HepG2 (cell line): ENCODE data around the gene EXOC3L4. TPM values are rescaled to one million over a fixed set of nuclear protein-coding genes. Genes with fewer than 3 reads are reported as not detected.

Experiments used
- ARHGAP35 ChIP-seq: sonication (generic); formaldehyde crosslinking; IDR thresholded peaks from 2 replicates; pipeline ENCODE4 v1.9.0; 2022; ENCODE audit warnings: mild to moderate bottlenecking, inconsistent platforms, moderate library complexity, missing genetic modification reagents, borderline replicate concordance
- ATRX ChIP-seq: sonication (generic); formaldehyde crosslinking; IDR thresholded peaks from 2 replicates; pipeline ENCODE4 v1.4.0; 2020; ENCODE audit warnings: missing genetic modification reagents, borderline replicate concordance
- HDAC2 ChIP-seq: sonication (generic); formaldehyde crosslinking; IDR thresholded peaks from 2 replicates; pipeline ENCODE4 v1.4.0; 2020; ENCODE audit warnings: missing genetic modification reagents
- JUN ChIP-seq: sonication (generic); formaldehyde crosslinking; IDR thresholded peaks from 2 replicates; pipeline ENCODE4 v1.4.0; 2020; ENCODE audit warnings: mild to moderate bottlenecking, missing genetic modification reagents
- MXD4 ChIP-seq: IDR thresholded peaks from 2 replicates; pipeline ENCODE4 v1.6.1; 2016; ENCODE audit warnings: mild to moderate bottlenecking, missing biosample characterization, missing genetic modification reagents
- POLR2A ChIP-seq, 2 experiments: IDR thresholded peaks; 2 replicates each; pipeline ENCODE4 v1.6.1; 2011; ENCODE audit warnings: low read depth in 2 of 2, low read length in 2 of 2, mild to moderate bottlenecking in 1 of 2, moderate library complexity in 1 of 2; ENCODE audit not compliant: insufficient read depth in 1 of 2
- RORA ChIP-seq: sonication (generic); formaldehyde crosslinking; IDR thresholded peaks from 2 replicates; pipeline ENCODE4 v1.5.0; 2020; ENCODE audit warnings: mild to moderate bottlenecking, missing genetic modification reagents, moderate library complexity
- RXRA ChIP-seq: sonication (generic); formaldehyde crosslinking; IDR thresholded peaks from 2 replicates; pipeline ENCODE4 v1.5.1; 2020; ENCODE audit warnings: missing genetic modification reagents
- ZNF432 ChIP-seq: sonication (generic); formaldehyde crosslinking; IDR thresholded peaks from 2 replicates; pipeline ENCODE4 v1.5.0; 2020; ENCODE audit warnings: missing genetic modification reagents, mild to moderate bottlenecking, borderline replicate concordance
- ZNF678 ChIP-seq: sonication (generic); formaldehyde crosslinking; IDR thresholded peaks from 2 replicates; pipeline ENCODE4 v1.4.0; 2020; ENCODE audit warnings: mild to moderate bottlenecking, missing genetic modification reagents
- ZNF878 ChIP-seq: sonication (generic); formaldehyde crosslinking; IDR thresholded peaks from 2 replicates; pipeline ENCODE4 v1.8.1; 2023; ENCODE audit warnings: mild to moderate bottlenecking, missing genetic modification reagents, moderate library complexity
- polyA plus RNA-seq, 8 experiments: library from polyadenylated mRNA; depleted of rRNA in 3 of 8; stranded (reverse) in 7 of 8; unstranded in 1 of 8; fragments of >200 nt; fragmentation: Illumina TruSeq in 4 of 8; extraction: Trizol in 4 of 8; gene quantifications; 2 replicates each; pipeline versions ENCODE4 v1.2.1 to v1.2.3, GENCODE V29; 2011 to 2016; ENCODE audit warnings: low read depth in 4 of 8, missing spikeins in 1 of 8, mixed read lengths in 1 of 8; ENCODE audit not compliant: insufficient read depth in 1 of 8
- total RNA-seq, 5 experiments: library from RNA; depleted of rRNA; stranded (reverse); fragments of >200 nt; fragmentation: Illumina TruSeq; extraction: Trizol; gene quantifications; 2 replicates each; pipeline ENCODE4 v1.2.3, GENCODE V29; 2016; ENCODE audit warnings: low read depth in 1 of 5
- TF ChIP-seq, protein P1 (sequence below): sonication (generic); formaldehyde crosslinking; IDR thresholded peaks from 2 replicates; pipeline ENCODE4 v1.5.0; 2020; ENCODE audit warnings: missing genetic modification reagents, mild to moderate bottlenecking, borderline replicate concordance
- TF ChIP-seq, protein P2 (sequence below): sonication (generic); formaldehyde crosslinking; IDR thresholded peaks from 2 replicates; pipeline ENCODE4 v1.8.0; 2023; ENCODE audit warnings: mild to moderate bottlenecking, missing genetic modification reagents
- TF ChIP-seq, protein P3 (sequence below): sonication (generic); formaldehyde crosslinking; IDR thresholded peaks from 2 replicates; pipeline ENCODE4 v1.8.1; 2023; ENCODE audit warnings: mild to moderate bottlenecking, inconsistent platforms, moderate library complexity, missing genetic modification reagents, borderline replicate concordance
- TF ChIP-seq, protein P4 (sequence below): sonication (generic); formaldehyde crosslinking; IDR thresholded peaks from 2 replicates; pipeline ENCODE4 v1.4.0; 2020; ENCODE audit warnings: missing genetic modification reagents
- TF ChIP-seq, protein P5 (sequence below): sonication (generic); formaldehyde crosslinking; IDR thresholded peaks from 2 replicates; pipeline ENCODE4 v1.4.0; 2020; ENCODE audit warnings: missing genetic modification reagents
- TF ChIP-seq, protein P6 (sequence below): sonication (generic); formaldehyde crosslinking; IDR thresholded peaks from 2 replicates; pipeline ENCODE4 v1.8.0; 2022; ENCODE audit warnings: mild to moderate bottlenecking, missing genetic modification reagents, moderate library complexity
- TF ChIP-seq, protein P7 (sequence below): sonication (generic); formaldehyde crosslinking; conservative IDR thresholded peaks from 2 replicates; pipeline ENCODE4 v1.4.0; 2020; ENCODE audit warnings: missing genetic modification reagents

EXOC3L4 gene
- total and polyA plus RNA-seq, 2 of the 13 experiments (the other 11 are each of a cell fraction or from before 2014, with no cell fraction given): 11.8 to 27.0 TPM

DNA sequence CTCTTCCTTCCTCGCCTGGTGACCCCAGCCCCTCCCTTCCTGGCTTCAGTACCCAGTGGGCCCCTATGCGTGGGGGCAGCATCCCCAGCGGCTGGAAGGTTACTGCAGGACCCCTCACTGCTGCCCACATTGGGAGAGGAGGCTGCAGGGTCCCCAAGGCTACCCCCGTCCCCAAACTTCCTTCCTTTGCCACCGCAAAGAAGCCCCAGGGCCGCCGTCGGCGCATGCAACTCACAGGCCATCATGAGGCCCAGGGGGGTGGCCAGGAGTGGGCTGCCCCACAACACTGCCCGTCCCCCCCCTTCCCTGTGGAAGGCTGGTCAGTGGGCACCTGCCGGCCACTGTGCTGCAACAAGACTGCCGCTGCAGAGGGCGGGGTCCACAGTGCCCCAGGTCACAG is 19.2 kb downstream of the EXOC3L4 start (continued):
- TF ChIP-seq ARHGAP35 (CRISPR knock-in tag): no peak
- no peak for TF ChIP-seq ZNF432 (CRISPR knock-in tag)
- no peak for TF ChIP-seq ZNF878
- TF ChIP-seq, protein P1, sequence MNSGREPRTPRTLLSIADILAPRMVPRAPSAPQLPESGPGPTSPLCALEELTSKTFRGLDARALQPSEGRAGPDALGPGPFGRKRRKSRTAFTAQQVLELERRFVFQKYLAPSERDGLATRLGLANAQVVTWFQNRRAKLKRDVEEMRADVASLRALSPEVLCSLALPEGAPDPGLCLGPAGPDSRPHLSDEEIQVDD: no peak
- TF ChIP-seq, protein P2, sequence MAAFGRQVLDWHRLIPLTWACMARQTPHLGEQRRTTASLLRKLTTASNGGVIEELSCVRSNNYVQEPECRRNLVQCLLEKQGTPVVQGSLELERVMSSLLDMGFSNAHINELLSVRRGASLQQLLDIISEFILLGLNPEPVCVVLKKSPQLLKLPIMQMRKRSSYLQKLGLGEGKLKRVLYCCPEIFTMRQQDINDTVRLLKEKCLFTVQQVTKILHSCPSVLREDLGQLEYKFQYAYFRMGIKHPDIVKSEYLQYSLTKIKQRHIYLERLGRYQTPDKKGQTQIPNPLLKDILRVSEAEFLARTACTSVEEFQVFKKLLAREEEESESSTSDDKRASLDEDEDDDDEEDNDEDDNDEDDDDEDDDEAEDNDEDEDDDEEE: no peak
- no peak for TF ChIP-seq JUN
- TF ChIP-seq MXD4: no peak
- TF ChIP-seq HDAC2: no peak
- no peak for TF ChIP-seq ATRX (CRISPR knock-in tag)
- no peak for TF ChIP-seq ZNF678 (CRISPR knock-in tag)
- TF ChIP-seq, protein P3, sequence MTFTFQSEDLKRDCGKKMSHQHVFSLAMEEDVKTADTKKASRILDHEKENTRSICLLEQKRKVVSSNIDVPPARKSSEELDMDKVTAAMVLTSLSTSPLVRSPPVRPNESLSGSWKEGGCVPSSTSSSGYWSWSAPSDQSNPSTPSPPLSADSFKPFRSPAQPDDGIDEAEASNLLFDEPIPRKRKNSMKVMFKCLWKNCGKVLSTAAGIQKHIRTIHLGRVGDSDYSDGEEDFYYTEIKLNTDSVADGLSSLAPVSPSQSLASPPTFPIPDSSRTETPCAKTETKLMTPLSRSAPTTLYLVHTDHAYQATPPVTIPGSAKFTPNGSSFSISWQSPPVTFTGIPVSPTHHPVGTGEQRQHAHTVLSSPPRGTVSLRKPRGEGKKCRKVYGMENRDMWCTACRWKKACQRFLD: no peak
- TF ChIP-seq, protein P4, sequence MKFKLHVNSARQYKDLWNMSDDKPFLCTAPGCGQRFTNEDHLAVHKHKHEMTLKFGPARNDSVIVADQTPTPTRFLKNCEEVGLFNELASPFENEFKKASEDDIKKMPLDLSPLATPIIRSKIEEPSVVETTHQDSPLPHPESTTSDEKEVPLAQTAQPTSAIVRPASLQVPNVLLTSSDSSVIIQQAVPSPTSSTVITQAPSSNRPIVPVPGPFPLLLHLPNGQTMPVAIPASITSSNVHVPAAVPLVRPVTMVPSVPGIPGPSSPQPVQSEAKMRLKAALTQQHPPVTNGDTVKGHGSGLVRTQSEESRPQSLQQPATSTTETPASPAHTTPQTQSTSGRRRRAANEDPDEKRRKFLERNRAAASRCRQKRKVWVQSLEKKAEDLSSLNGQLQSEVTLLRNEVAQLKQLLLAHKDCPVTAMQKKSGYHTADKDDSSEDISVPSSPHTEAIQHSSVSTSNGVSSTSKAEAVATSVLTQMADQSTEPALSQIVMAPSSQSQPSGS (CRISPR knock-in tag): no peak
- TF ChIP-seq POLR2A (IDR thresholded peaks at IDR 0.05; ENCODE audit: insufficient read depth in 1 of 2, low read depth in 2 of 2, low read length in 2 of 2): peak in 1 of 2 experiments; percentile 46; a peak in 1 of 4 replicates
- TF ChIP-seq, protein P5, sequence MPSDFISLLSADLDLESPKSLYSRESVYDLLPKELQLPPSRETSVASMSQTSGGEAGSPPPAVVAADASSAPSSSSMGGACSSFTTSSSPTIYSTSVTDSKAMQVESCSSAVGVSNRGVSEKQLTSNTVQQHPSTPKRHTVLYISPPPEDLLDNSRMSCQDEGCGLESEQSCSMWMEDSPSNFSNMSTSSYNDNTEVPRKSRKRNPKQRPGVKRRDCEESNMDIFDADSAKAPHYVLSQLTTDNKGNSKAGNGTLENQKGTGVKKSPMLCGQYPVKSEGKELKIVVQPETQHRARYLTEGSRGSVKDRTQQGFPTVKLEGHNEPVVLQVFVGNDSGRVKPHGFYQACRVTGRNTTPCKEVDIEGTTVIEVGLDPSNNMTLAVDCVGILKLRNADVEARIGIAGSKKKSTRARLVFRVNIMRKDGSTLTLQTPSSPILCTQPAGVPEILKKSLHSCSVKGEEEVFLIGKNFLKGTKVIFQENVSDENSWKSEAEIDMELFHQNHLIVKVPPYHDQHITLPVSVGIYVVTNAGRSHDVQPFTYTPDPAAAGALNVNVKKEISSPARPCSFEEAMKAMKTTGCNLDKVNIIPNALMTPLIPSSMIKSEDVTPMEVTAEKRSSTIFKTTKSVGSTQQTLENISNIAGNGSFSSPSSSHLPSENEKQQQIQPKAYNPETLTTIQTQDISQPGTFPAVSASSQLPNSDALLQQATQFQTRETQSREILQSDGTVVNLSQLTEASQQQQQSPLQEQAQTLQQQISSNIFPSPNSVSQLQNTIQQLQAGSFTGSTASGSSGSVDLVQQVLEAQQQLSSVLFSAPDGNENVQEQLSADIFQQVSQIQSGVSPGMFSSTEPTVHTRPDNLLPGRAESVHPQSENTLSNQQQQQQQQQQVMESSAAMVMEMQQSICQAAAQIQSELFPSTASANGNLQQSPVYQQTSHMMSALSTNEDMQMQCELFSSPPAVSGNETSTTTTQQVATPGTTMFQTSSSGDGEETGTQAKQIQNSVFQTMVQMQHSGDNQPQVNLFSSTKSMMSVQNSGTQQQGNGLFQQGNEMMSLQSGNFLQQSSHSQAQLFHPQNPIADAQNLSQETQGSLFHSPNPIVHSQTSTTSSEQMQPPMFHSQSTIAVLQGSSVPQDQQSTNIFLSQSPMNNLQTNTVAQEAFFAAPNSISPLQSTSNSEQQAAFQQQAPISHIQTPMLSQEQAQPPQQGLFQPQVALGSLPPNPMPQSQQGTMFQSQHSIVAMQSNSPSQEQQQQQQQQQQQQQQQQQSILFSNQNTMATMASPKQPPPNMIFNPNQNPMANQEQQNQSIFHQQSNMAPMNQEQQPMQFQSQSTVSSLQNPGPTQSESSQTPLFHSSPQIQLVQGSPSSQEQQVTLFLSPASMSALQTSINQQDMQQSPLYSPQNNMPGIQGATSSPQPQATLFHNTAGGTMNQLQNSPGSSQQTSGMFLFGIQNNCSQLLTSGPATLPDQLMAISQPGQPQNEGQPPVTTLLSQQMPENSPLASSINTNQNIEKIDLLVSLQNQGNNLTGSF (CRISPR knock-in tag): no peak
- TF ChIP-seq RXRA (CRISPR knock-in tag): peak; percentile 12; the same call in 1 of the 2 replicates
- TF ChIP-seq, protein P6, sequence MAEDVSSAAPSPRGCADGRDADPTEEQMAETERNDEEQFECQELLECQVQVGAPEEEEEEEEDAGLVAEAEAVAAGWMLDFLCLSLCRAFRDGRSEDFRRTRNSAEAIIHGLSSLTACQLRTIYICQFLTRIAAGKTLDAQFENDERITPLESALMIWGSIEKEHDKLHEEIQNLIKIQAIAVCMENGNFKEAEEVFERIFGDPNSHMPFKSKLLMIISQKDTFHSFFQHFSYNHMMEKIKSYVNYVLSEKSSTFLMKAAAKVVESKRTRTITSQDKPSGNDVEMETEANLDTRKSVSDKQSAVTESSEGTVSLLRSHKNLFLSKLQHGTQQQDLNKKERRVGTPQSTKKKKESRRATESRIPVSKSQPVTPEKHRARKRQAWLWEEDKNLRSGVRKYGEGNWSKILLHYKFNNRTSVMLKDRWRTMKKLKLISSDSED (CRISPR knock-in tag): no peak
- no peak for TF ChIP-seq RORA (CRISPR knock-in tag)
- TF ChIP-seq, protein P7, sequence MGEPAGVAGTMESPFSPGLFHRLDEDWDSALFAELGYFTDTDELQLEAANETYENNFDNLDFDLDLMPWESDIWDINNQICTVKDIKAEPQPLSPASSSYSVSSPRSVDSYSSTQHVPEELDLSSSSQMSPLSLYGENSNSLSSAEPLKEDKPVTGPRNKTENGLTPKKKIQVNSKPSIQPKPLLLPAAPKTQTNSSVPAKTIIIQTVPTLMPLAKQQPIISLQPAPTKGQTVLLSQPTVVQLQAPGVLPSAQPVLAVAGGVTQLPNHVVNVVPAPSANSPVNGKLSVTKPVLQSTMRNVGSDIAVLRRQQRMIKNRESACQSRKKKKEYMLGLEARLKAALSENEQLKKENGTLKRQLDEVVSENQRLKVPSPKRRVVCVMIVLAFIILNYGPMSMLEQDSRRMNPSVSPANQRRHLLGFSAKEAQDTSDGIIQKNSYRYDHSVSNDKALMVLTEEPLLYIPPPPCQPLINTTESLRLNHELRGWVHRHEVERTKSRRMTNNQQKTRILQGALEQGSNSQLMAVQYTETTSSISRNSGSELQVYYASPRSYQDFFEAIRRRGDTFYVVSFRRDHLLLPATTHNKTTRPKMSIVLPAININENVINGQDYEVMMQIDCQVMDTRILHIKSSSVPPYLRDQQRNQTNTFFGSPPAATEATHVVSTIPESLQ (CRISPR knock-in tag): no peak
